Islet of Langerhans (tissue), 1 donor: Measurements from ENCODE around the gene SPTBN5.

ENCODE experiments used
- FAIRE-seq: peaks from one replicate; lab custom pipeline; 2011; peaks lifted over from hg19 to GRCh38; lab: Jason Lieb, UNC

The SPTBN5 gene

DNA sequence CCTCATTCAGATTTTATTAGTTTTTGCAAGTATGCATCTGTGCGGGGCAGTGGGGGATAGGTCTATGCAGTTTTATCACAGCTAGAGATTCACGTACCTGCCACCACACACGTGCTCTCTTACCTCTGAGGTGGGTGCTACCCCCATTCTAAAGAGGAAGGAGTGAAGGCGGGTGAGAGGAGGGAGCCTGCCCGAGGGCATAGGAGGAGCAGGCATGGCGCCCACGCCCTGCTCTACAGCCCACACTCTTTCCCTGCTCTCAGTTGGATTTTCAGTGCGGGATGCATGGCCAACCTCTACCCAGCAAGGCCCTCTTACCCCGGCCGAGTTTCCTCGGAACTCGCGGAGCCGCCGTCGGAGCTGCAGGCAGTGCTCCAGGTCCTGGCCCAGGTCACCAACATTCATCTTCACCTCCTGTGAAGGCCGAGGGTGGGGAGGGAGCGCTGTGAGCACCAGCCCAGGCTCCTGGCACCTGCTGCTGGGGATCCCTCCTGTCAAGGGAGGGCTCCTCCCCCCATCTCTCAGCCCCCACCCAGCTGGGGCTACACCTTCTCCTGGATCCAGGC lies 28.3 kb downstream of the SPTBN5 start:
- FAIRE-seq = no peak

DNA sequence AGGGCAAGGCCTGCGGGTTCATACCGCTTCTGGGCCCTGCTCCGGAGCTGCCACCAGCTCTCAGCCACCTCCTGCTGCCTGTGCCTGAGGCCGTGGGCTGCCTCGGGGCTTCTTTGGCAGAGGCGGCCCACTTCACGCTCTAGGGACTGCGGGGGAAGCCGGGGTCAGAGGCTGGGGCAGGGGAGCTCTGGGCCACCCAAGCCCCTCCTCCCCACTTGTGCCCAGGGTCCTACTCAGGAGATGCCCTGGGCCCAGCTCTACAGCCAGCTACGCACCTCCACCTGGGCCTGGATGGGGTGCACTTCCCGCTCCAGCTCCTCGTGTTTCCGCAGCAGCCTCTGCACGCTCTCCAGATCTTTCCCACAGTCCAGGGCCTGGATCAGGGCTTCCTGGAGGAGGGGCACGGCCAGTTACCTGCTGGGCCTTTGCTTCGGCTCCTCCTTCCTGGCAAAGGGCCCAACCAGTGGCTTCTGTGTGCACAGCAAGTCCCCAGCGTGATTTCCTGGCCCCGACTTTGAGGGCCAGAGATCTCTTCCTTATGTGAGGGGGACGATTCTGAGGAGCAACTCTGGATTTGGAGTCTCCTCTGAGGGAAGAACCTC lies 31.2 kb downstream of the SPTBN5 start:
- FAIRE-seq = no peak

DNA sequence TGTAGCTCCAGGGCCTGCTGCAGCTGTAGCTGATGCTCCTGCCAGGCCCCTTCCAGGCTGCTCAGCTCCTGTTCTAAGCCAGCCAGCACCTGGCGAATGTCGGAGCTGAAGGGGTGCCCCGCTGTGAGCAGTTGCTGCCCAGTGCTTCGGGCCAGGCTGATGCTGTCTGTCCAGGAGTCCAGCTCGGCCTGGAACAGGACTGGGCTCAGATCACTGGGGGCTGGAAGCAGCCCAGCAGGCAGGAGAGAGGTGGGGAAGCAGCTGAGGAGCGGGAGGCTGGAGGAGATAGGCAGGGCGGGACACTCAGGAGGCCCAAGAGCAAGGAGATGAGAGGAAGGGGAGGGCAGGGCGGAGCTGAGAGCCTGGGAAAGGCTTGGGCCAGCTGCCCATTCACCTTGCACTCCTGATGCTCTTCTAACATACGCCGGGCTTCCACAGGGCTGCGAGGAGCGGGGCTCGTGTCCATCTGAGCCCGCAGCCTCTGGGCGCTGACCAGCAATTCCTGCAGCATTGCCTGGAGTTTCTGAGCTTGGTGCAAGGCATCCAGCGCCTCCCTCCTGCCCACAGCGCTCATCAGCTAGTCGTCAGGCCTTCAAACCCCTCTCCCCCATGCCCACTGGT lies 32.0 kb downstream of the SPTBN5 start:
- no peak for FAIRE-seq

DNA sequence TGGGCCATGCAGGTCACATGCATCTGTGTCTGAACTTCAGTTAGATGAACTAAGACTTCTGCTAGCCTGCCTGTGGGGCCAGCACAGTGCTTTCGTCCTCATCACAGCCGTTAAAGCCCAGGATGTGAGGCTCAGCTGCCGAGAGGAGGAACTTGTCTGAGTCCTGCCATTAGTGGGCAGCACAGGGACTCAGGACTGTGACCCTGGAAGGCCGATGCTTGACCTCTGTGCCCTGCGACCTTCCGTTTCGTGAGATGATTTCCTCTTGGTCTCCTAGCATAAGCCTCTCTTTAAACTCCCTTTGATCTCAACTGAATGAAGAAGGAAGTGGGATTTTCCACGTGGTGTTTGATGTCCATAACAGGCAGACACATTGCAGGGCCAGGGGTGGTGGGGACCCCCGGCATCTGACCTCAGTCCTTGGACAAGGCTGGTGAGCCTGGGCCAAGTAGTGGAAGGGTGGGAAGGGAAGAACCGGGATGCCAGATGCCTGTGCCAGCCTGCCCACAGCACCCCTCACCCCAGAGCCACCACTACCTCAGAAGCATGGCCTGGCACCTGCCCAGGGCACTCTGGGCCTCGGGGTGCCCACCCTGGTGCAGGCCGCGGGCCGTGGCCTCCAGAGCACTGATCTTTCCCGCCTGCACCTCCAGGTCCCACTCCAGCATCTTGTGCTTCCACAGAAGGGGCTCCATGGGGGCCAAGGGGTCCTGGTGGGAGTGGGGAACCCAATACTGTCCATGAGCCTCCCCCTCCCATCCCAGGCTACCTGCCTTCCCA lies 33.6 kb downstream of the SPTBN5 start:
- no peak for FAIRE-seq

DNA sequence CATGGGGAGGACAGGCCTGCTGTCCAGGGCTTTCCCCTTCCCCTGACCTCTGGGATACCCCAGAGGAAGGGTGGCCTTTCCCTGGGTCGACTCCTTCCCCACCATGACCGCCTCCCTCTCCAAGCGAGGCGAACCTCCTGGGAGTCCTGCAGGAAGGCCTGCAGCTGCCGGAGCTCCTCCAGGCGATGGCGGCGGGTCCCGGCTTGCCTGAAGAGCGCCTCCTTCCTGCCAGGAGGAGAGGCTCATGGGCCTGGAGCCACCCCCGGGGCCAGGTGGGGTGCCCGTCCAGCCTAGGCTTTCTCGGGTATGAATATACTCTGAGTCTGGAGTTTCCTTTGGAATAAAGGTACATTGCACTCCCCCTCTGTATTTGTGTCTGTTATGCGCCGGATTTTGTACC lies 35.1 kb downstream of the SPTBN5 start:
- FAIRE-seq = no peak

DNA sequence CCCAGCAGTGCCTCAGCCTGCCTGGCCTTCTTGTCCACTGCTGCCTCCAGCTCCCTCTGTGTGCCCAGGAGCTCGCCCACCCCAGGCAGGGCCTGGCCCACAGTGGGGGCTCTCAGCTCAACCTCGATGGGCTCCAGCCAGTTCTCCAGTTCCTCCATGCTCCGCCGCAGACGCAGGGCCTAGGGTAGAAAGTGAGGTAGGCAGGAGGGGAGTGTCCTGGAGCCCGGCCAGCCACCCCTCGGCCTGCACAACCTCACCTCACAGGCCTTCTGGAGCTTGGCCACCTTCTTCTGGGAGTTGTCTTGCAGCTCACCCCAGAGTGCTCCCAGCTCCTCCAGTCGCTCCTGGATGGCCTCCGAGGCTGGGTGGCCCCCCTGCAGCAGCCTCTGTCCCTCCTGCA lies 36.5 kb downstream of the SPTBN5 start:
- no peak for FAIRE-seq

DNA sequence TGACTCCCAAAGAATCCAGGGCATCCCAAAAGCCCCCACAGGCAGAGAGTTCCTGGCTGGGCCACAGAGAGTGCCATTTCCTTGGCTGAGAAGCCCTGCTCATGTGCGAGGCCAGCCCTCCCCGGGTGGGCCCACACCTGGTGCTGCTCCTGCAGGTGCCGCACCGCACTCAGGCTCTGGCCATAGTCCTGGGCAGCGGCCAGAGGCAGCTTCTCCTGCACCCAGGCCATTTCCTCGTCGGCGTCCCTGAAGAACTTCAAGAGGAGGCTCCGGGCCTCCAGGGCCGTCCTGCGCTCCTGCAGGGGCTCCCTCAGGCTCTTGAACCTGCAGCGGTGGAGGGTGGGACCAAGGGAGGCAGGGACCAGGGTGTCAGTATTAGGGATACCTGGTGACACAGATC lies 37.1 kb downstream of the SPTBN5 start:
- no peak for FAIRE-seq

DNA sequence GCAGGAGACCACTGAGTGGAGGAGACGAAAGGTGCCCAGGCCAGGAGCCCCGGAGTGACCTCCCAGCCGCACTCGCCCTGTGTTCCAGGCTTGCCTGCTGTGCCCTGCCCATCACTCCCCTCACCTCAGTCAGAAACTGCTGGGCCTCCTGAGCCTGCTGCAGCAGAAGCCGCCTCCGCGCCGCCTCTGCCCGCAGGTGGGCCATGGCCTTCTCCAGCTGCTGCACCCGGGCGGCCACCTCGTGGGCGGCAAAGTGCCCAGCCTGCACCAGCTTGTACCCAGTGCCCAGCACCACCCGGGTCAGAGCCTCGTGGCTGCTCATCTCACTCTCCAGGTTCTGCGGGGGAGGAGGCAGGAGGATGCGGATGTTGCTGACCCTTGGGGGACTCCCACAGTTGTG lies 37.6 kb downstream of the SPTBN5 start:
- FAIRE-seq = no peak

DNA sequence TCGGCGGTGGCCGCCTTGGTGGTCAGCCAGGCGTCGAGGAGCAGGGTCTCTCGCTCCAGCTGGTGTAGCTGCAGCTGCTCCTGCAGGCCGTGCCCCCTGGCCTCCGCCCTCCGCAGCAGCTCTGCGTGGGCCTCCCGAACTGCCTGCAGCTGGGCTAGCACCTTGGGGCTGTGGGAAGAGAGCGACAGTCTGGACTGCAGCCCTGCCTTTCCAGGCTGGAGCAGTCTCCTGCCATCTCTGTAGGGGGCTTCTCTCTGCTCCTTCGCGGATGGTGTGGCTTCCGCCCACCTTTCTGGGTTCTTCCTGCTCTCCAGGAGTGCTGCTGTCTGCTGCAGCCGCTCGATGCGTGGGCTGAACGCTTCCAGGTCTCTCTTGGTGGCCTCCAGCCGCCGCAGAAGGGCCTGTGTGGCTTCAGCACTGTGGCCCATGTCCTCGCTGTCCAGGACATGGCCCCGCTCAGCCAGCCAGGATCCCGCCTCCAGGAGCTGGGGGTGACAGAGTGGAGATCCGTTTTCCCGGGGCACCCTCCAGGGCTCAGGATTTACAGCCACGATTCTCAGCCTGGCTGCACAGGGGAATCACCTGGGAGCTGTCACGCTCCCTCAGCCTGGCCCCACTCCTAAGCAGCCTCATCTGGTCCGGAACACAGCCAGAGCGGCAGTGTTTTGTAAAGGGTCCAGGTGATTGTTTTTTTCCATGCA lies 38.4 kb downstream of the SPTBN5 start:
- no peak for FAIRE-seq

DNA sequence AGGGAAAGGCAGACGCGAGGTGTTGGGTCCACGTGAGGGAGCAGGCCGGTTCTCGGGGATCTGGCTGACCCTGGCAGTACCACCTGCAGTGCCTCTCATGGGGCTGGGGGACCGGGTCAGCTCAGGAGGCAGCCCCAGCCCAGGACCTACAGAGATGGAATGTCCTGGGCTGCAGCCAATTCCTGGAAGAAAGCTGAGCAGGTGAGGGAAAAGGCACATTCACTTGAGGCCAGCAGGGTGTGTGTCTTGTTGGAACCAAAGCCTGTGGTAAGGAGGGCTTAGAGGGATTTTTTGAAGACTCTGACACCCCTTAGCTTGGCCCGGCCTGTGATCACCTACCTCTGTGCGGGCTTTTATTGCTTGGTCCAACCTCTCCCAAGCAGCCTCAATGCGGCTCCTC lies 39.4 kb downstream of the SPTBN5 start:
- no peak for FAIRE-seq

DNA sequence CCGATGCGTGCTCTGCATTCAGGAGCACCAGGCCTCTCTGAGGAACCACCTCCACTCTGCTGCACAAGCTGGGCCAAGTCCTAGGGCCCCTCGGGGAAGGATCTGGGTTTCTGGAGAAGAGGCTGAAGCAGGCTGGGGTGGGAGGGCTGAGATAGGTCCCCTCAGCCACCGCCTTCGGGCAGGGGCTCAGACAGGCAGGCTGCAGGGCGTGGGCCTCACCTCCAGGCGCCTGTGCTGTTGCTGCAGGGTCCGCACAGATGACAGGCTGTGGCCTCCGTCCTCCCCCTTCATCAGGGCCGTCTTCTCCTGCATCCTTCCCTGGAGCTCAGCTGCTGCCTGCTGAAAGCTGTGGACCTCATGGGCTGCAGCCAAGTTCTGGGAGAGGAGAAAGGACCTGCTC lies 40.0 kb downstream of the SPTBN5 start:
- no peak for FAIRE-seq

DNA sequence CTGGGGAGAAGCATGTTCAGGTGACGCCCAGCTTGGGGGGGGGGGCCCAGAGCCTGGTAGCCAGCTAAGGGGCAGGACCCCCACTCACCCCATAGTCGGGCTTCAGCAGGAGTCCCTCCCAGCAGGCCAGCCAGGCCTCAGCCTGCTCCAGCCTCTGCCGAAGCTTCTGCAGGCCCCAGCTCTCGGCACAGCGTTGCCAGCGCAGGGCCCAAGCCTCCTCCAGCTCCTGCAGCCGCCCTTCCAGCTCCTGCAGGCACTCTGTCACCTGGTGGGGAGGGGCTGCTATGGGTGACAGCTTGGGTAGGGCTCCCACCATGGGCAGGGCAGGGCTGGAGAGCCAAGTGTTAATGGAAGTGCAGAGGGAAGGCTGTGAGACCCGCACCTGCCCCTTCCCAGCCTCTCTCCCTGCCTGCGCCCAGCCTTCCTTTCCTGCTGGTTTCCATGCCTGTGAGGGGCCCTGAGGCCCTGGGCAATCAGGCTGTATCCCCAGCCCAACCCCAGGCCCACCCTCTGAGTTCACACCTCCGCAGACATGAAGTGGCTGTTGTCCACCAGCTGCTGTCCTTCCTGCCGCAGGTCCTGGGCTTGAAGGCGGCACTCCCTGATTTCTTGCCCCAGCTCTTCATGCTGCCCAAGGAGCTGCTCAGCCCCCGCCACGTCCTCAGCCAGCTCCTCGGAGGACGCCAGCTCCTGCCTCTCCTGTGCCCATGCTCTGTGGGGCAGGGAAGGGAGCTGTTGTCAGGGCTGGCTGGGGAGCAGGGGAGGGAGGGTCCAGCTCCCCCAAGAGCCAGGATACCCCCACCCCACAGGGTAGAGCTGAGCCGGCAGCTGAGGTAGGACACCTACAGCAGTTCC lies 40.9 kb downstream of the SPTBN5 start:
- FAIRE-seq = no peak

DNA sequence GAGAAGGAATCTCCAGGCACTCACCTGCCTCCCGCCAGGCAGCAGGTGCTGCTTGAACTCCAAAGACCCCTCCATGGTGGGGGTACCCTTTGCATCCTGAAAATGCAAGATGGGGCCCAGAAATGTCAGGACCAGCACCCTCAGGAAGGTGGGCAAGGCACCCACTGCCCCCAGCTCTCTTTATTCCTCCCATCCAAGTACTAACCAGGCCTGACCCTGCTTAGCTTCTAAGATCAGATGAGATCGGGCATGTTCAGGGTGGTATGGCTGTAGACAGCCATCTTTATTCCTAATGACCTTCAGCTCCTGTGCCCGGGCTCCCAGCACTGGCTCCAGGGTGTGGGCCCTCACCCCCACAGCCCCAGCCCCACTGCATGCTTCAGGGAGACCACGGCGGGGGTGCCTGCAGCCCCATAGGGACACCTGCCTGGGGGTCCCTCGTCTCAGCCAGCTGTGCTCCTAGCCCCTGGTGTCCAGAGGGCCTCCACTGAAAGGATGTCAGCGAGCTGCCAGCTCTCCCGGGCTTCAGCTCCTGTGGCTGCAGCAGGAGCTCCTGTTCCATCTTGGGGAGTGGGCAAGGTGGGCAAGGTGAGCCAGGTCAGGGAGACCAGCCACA lies 42.0 kb downstream of the SPTBN5 start:
- FAIRE-seq = no peak

DNA sequence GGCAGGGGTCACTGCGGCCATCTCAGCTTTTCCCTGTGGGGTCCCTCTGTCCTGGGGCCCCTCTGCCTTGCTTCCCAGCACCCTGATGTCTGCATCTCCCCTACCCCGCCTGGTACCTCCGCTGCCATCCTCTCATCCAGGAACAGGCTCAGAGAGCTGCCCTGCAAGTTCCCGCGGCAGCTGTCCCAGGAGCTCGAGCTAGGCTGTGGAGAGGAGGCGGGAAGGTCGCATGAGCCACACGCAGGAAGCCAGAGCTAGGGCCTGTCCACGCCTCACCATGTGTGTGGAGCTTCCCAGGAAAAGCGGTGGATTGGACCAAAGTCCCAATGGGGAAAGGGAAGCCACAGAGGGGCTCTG lies 42.7 kb downstream of the SPTBN5 start:
- FAIRE-seq = no peak

DNA sequence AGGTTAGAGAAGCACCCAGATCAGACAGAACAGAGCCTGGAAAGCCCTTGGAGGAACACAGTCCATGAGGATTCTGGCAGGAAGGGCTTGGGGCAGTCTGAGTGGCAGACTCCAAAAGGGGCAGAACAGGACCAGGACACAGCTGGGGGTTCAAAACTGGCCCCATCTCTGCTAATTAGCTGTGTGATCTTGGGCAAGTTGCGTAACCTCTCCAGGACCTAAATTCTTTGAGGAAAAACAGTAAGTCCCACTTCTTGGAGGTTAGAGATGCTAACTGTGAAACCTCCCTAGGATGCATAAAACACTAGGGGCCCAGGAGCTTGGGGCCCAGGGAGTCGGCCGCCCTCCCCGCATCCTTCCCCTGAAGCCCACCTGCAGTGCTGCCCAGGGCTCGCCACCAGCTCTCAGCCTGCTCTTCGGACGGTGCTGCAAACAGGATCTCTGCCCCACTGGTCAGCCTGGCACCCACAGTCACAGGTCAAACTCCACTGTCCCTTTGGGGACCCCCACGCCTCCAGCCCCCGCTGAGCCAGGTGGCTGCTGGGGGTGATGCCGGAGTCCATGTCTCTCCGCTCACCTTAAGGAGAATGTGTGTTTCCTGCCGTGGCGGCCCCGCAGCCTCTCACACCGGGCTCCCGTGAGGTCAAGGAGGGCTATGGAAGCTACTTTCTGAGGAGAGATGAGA lies 43.2 kb downstream of the SPTBN5 start:
- FAIRE-seq = no peak

DNA sequence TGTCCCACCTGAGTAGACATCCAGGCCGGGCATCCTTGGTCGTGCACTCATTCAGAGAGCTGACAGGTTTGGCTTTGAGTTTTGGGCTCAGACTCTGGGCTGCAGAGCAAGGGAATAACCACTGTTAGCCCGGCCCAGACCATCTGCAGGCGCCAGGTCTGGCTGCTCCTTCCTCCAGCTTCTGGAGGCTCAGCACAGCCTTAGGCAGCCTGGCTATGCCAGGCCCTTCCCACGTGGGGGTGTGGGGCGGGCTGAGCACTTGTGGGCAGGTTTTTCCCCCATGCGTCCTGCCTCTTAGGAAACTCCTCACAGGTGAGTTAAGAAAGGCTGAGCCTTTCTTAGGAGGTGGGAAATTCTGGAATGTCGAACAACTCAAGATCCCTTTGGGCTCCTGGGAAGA lies 44.0 kb downstream of the SPTBN5 start:
- FAIRE-seq = no peak

DNA sequence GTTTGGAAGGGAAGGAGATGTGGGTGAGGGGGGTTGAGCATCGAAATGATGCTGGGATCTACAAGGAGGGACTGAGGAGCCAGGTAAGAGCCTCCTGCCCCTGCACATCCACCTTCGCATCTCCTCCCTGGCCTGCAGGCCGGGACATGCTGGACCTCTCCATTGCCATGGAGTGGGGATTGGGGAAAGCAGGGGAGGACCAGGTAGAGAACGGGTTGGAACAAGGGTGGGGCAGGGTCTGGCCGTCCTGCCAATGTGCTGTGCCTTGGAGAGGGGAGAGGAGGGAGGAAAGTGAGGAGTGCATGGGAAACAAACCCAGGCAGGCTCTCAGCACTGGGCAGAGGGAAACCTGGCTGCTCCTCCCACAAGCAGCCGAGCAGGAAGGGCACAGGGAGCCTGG lies 44.6 kb downstream of the SPTBN5 start:
- no peak for FAIRE-seq

DNA sequence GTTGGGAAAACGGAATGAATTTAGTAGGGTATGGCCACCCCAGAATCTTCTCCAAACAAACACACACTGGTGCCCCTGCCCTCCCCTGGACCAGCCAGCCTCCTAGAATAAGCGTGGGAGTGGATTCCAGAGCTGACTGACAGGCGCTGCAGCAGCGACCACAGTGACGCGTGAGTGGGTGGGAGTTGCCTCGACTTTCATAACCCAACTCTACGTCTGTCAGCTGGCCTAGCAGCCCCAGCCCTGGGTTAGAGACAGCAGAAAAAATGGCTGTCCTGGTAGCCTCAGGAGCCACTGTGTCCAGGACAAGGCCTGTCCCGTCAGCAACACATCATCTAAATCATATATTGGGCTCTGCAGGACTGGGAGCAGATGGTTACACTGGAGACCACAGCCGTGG lies 45.2 kb downstream of the SPTBN5 start:
- no peak for FAIRE-seq

DNA sequence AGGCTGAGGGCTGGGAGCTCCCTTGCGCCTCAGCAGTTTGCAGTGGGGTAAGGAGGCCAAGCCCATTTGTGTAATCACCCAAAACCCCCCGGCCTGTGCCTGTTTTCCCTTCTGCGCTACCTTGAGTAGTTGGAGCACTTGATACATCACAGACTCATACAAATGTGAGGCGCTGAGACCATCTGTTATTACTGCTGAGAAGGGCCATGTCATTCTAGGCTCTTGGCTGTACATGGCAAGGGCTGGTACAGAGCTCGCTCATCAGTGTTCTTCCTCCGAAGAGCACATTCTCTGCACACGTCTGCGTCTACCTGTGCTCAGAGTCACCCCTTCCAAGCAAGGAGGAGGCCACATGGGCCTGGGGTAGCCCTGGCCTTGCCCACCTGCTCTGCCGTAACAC lies 45.9 kb downstream of the SPTBN5 start:
- FAIRE-seq = no peak

DNA sequence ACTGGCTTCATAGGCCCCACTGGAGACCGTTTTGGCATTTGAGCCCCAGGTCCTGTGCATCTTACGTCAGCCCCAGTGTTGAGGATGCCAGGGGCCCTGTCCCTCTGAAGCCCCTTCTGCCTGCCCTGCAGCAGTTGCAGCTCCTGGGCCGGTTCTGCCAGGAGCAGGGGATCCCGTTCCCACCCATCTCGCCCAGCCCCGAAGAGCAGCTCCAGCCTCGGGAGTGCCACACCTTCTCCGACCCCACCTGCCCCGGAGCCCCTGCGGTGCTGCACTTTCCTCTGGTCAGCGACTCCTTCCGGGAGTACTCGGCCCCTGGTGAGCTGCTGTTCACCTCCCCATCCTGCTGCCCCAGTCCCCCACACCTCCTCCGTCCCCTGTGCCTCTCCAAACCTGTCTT lies 46.6 kb downstream of the SPTBN5 start:
- no peak for FAIRE-seq

DNA sequence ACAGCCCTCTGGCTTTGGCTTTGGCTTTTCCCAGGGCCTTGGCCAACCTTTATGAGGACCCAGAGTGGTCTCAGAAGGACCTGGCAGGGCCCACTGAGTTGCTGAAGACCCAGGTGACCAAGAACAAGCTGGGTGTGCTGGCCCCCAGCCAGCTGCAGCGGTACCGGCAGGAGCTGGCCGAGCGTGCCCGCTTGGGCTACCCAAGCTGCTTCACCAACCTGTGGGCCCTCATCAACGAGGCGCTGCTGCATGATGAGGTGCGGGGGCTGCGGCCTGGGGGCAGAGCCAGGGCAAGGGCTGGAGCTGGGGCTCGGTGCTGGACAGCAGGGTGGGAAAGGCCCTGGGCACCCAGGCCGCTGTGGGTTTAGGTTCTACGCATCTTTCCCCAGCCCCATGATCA lies 49.0 kb downstream of the SPTBN5 start:
- FAIRE-seq = no peak
